Activated gamma-delta T cell treated with Interleukin-2 at 50 U/mL for 16 hours (primary cell): Measurements from ENCODE around the gene ABLIM3.

ENCODE experiments used
- DNase-seq: peaks from one replicate; pipeline ENCODE4 v3.0.0-alpha.2; 2020

Gene ABLIM3

GRCh38 chr5:149133795-149134777, 7.2 kb upstream of the ABLIM3 start:
- no peak for DNase-seq

GRCh38 chr5:149134778-149135500, 6.4 kb upstream of the ABLIM3 start:
- no peak for DNase-seq

- DNase-seq, result no peak
These were observed 5.6 kb upstream of the ABLIM3 start for GRCh38 chr5:149135536-149136201.

DNA sequence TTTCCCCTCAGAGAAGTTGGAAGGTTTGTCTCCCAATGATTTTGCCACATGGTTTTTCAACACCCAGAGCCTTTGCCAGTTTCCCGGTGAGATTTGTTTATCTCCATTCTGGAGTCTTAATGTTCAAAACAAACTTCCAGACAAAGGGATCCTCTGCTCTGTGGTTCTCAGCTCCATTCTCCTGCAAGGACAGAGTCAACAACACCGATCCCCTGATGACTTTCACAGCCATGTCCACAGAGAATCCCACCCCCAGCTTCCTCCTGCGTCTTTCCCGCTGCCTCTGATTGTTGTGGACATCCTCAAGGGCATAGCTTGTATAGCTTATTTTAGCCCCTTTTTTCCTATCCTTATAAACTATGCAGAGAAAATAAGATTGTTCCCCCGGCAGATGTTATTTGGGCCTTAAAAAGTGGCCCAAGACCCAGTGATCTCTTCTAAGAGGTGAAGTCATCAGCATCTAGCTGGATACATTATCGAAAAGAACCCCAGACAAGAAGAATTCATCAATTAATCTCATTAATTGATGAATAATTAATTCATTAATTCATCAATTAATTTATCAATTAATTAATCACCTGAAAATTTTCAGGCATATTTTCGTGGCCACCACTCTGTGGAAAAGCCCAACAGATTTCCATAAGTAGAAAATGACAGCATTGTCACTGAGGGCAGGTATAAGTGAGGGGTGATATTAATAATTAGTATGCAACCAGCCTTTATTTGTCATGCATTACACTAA, 2.9 kb upstream of the ABLIM3 start:
- DNase-seq, result no peak

DNA sequence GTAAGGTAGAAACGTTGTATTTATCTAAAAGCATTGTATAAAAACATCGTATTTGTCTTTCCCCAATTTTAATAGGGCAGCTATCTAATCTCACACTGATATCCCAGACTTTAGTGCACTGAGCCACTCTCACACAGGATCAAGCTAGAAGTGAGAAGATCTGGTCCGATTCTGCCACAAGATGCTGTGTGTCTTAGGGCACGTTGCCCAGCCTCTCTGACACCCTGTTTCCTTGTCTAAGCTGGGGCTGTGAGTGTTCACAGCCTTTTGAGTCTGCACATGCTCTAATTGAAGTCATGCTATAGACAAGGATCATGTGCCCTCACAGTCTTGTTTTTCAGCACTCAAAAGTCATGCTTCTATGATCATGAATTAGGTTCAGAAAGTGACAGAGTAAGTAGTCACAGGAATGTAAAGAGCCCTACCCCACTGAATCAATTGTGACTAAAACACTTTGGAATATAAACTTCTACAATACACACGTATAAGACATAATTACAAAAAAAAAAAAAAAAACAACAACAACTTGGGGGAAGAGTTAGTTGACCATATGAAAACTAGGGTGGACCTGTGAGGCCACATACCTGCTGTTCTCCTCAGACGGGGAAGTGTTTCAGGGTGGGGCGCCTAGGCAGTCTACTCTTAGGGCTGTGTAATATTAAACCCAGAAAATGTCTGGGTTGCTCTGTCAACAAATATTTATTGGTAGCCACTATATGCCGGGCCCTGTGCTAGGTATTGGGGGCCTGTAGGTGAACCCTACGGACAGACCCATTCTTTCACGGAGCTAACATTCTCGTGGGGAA, 893 bp upstream of the ABLIM3 start:
- DNase-seq, result no peak

DNA sequence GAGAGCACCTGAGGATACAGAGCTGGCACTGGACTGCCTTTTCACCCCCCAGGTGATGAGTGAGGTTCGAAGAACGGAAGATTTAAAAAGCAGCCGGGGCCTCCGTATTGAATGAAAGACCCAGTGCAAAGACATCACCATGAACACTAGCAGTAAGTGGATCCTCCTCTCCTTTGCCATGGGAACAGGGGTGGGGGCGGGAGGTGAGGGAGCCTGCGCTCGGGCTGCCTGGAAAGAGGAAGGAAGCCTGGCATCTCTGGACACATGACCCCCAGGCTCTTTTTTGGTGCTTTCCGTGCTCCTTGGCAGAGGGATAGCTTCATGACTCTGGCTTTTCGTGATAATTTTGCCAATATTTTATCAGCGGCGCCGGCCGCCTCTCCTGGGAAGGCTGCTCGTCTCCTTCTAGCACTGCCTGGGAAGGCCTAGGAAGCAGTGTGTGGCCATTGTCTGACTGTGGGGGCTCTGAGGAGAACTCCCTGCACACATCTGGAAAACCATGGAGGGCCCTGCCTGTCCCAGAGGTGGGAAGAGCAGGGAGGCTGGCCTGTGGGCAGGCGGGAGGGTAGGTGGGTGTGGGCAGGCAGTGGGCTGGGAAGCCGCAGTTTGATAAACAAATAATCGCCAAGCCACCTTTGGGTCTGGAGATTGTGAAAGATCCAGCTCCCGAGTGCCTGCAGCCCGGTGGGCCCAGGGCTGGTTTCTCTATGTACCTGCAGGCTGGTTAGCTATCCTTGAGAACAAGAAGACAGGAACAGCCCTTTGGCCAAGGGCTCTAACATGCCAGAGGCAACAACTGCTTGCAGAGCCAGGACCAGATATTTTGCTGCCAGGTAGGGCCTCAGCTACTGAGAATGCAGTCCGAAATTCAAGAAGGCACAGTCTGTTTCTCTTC, 911 bp downstream of the ABLIM3 start:
- DNase-seq, result no peak

- DNase-seq, result no peak
These were observed 2.2 kb downstream of the ABLIM3 start for GRCh38 chr5:149143470-149143869.

DNA sequence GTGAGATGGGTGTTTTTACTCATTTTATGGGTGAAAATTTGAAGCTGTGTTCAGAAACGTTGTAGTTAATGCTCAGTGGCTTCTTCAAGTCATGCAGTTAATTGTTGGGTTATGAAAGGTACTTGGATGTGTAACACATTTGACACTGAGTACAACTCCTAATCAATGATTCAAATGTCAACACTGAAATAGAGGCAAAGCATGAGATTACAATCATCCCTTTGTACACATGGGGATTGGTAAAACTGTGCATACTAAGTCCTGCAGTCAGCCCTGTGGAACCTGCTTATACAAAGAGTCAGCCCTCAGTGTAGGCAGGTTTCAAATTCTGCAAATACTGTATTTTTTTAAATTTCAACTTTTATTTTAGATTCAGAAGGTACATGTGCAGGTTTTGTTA, 3.3 kb downstream of the ABLIM3 start:
- no peak for DNase-seq

DNA sequence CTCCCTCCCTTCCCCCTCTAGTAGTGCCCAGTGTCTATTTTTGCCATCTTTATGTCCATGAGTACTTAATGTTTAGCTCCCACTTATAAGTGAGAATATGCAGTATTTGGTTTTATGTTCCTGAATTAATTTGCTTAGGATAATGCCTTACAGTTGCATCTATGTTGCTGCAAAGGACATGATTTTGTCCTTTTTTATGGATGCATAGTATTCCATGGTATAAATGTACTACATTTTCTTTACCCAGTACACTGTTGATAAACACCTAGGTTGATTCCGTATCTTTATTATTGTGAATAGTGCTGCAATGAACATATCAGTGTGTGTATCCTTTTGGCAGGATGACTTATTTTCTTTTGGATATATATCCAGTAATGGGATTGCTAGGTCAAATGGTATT, 3.8 kb downstream of the ABLIM3 start:
- DNase-seq, result no peak

- no peak for DNase-seq
These were observed 6.4 kb downstream of the ABLIM3 start for GRCh38 chr5:149147676-149148075.

- DNase-seq, result no peak
These were observed 8.6 kb downstream of the ABLIM3 start for GRCh38 chr5:149149942-149150341.

GRCh38 chr5:149150457-149150856, 9.2 kb downstream of the ABLIM3 start:
- DNase-seq, result no peak

DNA sequence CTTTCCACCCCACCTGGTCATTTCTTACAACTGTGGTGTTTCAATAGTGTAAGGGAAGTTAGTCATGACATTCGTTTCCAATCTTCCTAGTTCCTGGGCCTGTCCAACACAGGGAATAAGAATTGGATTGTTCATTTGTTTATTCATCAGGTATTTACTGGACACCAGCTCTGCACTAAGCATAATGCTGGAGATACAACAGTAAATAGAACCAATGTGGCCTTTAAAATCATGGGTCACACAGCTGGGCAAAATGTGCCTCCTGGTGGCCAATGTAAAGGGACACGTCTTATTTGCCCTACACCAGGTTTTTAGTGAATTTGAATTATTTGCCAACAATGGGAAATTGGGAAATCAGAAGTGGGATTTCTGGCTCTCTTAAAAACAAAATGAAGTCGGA, 10.4 kb downstream of the ABLIM3 start:
- no peak for DNase-seq

- DNase-seq, result no peak
These were observed 11.0 kb downstream of the ABLIM3 start for GRCh38 chr5:149152317-149152746.

DNA sequence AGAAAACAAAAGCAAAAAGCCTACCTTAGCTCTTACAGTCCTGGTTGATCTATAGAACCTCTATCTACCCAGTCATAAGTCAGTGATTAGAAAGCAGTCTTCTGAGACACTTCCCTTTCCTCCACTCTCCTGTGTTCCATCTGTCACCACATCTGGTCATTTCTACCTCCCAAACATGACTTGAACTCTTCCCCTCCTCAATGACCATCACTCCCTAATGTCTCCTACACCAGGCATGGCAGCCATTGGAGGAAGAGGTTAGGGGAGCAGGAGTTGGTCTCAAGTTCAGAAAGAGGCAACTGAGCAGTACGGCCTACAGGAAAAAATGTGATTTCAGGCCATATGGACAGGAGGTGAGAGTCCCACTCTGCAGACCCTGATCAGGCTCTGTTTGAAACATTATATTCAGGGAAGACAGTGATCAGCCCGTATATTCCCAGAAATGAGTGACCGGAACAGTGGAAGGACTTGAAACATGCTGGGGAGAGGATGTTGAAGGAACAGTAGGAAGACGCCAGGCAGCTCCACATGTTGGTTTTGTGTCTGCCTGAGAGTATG, 12.0 kb downstream of the ABLIM3 start:
- no peak for DNase-seq

DNA sequence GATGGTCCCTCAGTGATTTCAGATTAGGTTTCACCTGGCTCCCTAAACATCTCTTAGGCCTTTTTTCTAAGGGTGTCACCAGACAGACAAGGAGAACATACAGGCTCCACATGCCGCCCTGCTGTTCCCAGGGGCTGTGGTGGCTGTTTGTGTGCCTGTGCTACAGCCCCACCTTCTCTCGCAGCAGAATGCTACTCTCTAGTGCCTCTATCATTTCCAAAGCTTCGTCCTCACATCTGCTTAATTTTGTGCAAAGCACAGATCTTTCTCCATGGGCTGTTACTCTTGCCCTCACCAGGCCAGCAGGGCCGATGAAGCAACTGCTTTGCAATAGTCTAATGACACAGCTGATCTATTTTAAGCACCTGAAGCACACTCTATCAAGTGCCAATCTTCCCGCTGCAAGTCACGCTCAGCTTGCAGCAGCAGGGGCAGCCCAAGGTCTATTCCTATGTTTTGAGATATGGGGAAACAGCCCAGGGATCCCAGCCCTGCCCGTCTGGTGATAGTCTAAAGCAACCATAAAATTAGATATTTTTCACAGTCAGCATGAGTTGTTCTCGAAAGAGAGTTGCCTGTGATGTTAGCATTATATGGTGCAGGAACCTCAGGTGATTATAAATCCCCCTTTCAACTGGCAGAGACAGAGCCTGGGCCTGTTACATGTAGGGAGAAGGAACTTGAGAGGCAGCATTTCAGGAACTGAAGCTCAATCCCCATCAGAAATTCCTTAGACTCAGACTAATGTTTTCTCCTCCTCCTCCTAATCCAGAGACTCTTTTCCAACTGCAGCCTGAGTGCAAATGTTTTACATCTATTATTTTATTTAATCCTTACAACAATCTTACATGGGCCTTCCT, 12.7 kb downstream of the ABLIM3 start:
- DNase-seq, result no peak

DNA sequence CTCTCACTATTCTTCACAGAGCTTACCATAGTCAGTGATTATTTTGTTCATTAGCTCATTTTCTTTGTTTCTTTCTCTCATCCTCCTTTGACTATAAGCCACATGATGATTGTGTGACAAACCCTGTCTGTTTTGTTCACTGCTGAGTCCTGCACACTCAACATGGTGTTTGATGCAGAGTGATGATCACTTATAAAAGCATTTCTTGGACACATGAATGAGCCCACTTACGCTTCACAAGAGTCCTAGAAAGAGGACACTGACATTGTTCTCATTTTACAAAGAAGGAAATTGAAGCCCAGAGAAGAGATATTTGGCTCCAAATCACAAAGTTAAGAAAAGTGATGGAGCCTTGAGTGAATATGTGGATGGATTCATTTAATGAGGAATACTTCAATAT, 13.4 kb downstream of the ABLIM3 start:
- DNase-seq, result no peak

- no peak for DNase-seq
These were observed 15.3 kb downstream of the ABLIM3 start for GRCh38 chr5:149156435-149157083.

- DNase-seq, result no peak
These were observed 16.0 kb downstream of the ABLIM3 start for GRCh38 chr5:149157330-149157729.
